Activated B cell treated with CpG ODN at 0.5 μM for 24 hours (primary cell): Measurements from ENCODE around the gene SERTAD3. TPM values are rescaled to one million over a fixed set of nuclear protein-coding genes. Genes with fewer than 3 reads are reported as not detected.
"Not testable (repeated sequence)": the region's sequence is repeated elsewhere in the genome, so short reads cannot be mapped to it uniquely, and the experiment has no call there.

Experiments
- ATAC-seq: fragments of 200-7000 bp; cut with Tn5 transposase; one replicate; pipeline ENCODE4 v1.10.0; 2021; ENCODE audit warnings: low read depth, mild to moderate bottlenecking, moderate library complexity
- CTCF ChIA-PET: fragments of 350-600 bp; sonication (Branson Sonifier 250); formaldehyde crosslinking; loops from one replicate; lab custom pipeline; 2021; ENCODE audit warnings: antibody characterized with exemption; lab: Charles Lee
- POLR2A ChIA-PET: fragments of 350-600 bp; sonication (Branson Sonifier 250); formaldehyde crosslinking; loops from one replicate; lab custom pipeline; 2021; ENCODE audit warnings: antibody characterized with exemption; lab: Charles Lee
- DNase-seq: peaks from one replicate; pipeline ENCODE4 v3.0.0; 2022
- H3K27ac Mint-ChIP-seq: one replicate; pipeline ENCODE4 v1.8.0; 2020; ENCODE audit warnings: mixed read lengths
- H3K27me3 Mint-ChIP-seq: one replicate; pipeline ENCODE4 v1.8.0; 2021; ENCODE audit warnings: mixed read lengths
- H3K36me3 Mint-ChIP-seq: one replicate; pipeline ENCODE4 v1.8.0; 2021; ENCODE audit warnings: low read depth, mixed read lengths
- H3K4me1 Mint-ChIP-seq: one replicate; pipeline ENCODE4 v1.8.0; 2021; ENCODE audit warnings: mixed read lengths
- H3K4me3 Mint-ChIP-seq: one replicate; pipeline ENCODE4 v1.8.0; 2020; ENCODE audit warnings: mild to moderate bottlenecking, mixed read lengths
- H3K9me3 Mint-ChIP-seq: one replicate; pipeline ENCODE4 v1.8.0; 2020; ENCODE audit warnings: mixed read lengths
- intact Hi-C: fragments of 100-400 bp; cut with micrococcal nuclease; formaldehyde crosslinking; loops from one replicate; pipeline ENCODE4 v1.15.1; 2024
- total RNA-seq: library from RNA; stranded (reverse); gene quantifications from 2 replicates; pipeline ENCODE4 v1.2.3, GENCODE V29; 2022
- TF ChIP-seq, protein P1 (sequence below): fragments of 200-600 bp; IDR thresholded peaks from one replicate; pipeline ENCODE4 v1.8.0; 2022; ENCODE audit warnings: antibody characterized with exemption, mild to moderate bottlenecking

SERTAD3 gene
- total RNA-seq, 1 donor from 2014 or later = 48.4 TPM

DNA sequence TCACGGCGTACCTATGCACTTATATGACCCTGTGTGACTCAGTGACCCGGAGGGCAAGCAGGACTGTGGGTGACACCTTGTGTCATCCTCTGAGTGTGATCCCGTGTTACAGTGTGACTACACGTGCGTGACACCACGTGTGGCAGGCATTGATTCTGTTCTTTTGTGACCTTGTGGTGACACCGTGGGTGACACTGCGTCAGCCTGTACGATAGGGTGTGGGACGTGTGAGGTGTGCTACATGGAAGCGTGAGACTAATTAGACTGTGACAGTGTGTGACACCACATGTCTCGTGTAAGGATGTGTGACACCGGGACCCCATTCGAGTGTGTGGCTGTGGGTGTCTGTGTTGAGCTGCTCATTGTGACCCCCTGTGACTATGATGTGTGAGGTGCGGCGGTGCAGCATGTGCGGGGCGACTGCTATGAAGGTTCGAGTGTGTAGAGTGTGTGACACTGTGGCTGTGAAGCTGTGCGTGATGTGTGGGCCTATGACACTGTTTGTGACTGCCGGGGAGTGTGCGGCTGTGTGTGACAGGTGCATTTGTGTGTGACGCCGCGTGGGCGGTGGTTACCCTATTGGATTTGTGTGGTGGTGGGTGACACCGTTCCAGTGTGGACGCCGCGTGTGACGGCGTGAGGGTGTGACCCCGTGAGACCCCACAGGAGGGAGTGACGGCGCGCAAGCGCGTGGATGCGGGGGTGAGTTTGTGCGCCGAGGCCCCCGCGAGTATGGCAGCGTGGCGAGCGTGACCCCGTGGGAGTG is 22.3 kb upstream of the SERTAD3 start:
- H3K27ac Mint-ChIP-seq = peak overlapping the region; percentile 68
- CTCF ChIA-PET = interaction anchor here (0.8 to 2.6 kb wide), 6 partner anchors 23 to 169 kb away, joined by 3 to 17 read pairs (median 4); partner anchors contain the start of gene SERTAD3
- H3K4me1 Mint-ChIP-seq = peaks cover 32% of the 10 kb centered on the region
- ATAC-seq (peak; percentile 3), DNase-seq (peak; percentile 46)
- POLR2A ChIA-PET = interaction anchor here (0.6 to 5.0 kb wide), 13 partner anchors 22 to 410 kb away, joined by 3 to 42 read pairs (median 6); partner anchors contain the start of genes AKT2, C19orf47, PLD3 and SERTAD1
- H3K36me3 Mint-ChIP-seq = no peaks in the 10 kb centered on the region
- no peaks in the 10 kb centered on the region for H3K9me3 Mint-ChIP-seq
- H3K4me3 Mint-ChIP-seq = peak overlapping the region; percentile 81
- intact Hi-C loops = loop anchor here (1.0 to 5.0 kb wide), 2 partner anchors 146 to 181 kb away; partner anchors contain the start of gene AKT2
- peaks cover 14% of the 10 kb centered on the region for H3K27me3 Mint-ChIP-seq
- TF ChIP-seq, protein P1, sequence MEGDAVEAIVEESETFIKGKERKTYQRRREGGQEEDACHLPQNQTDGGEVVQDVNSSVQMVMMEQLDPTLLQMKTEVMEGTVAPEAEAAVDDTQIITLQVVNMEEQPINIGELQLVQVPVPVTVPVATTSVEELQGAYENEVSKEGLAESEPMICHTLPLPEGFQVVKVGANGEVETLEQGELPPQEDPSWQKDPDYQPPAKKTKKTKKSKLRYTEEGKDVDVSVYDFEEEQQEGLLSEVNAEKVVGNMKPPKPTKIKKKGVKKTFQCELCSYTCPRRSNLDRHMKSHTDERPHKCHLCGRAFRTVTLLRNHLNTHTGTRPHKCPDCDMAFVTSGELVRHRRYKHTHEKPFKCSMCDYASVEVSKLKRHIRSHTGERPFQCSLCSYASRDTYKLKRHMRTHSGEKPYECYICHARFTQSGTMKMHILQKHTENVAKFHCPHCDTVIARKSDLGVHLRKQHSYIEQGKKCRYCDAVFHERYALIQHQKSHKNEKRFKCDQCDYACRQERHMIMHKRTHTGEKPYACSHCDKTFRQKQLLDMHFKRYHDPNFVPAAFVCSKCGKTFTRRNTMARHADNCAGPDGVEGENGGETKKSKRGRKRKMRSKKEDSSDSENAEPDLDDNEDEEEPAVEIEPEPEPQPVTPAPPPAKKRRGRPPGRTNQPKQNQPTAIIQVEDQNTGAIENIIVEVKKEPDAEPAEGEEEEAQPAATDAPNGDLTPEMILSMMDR = no peak

DNA sequence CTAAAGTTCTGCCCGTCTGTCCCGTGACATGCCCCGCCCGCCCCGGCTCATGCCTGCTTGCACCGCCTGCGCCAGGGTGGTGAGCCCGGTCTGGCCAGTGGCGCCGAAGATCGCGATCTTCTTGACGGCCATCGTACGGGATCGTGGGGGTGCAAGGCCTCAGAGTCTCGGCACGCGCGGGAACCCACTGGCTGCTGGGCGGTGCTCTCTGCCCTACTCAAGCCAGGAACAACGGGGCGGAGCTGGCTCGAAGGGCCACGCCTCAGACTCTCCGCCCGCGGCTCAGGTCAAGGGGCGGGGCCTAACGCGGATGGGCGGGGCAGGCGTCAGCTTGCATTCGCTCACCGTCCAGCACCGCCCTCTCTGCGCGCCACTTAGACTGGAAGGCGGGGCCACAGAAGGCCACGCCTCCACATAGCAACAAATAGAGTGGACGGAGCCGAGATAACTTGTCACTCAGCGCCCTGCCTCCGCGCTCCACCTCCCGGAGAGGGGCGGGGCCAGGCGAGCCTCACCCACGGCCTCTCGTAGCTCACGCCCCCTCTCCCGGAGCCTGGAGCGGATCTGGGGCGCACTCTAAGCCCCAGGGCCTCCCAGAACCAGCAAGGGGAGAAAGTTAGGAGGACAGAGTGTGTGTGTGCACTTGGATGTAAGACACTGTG is 21.6 kb upstream of the SERTAD3 start, which contains the start of gene BLVRB:
TSS of gene BLVRB (minus strand) at position 189 of the 662 bp plus-strand sequence. CDS start at position 132, 57 bp downstream.
- POLR2A ChIA-PET = interaction anchor here (0.6 to 5.0 kb wide), 14 partner anchors 22 to 409 kb away, joined by 3 to 42 read pairs (median 6); partner anchors contain the start of genes AKT2, C19orf47, PLD3 and SERTAD1
- peaks cover 14% of the 10 kb centered on the region for H3K27me3 Mint-ChIP-seq
- H3K4me3 Mint-ChIP-seq = peak within 1 kb of the TSS; percentile 81
- DNase-seq = peak; percentile 99
- peak within 1 kb of the TSS; percentile 68 for H3K27ac Mint-ChIP-seq
- no peaks in the 10 kb centered on the region for H3K9me3 Mint-ChIP-seq
- CTCF ChIA-PET = interaction anchor here (0.8 to 2.6 kb wide), 7 partner anchors 23 to 169 kb away, joined by 3 to 17 read pairs (median 4); partner anchors contain the start of genes SERTAD1 and SERTAD3
- H3K36me3 Mint-ChIP-seq = no peaks in the 10 kb centered on the region
- H3K4me1 Mint-ChIP-seq = peaks cover 36% of the 10 kb centered on the region
- TF ChIP-seq, protein P1 = no peak
- intact Hi-C loops = loop anchor here (1.0 to 5.0 kb wide), 8 partner anchors 21 to 180 kb away; partner anchors contain the start of genes AKT2, C19orf47, PLD3 and SERTAD1
- peak; percentile 89 for ATAC-seq

DNA sequence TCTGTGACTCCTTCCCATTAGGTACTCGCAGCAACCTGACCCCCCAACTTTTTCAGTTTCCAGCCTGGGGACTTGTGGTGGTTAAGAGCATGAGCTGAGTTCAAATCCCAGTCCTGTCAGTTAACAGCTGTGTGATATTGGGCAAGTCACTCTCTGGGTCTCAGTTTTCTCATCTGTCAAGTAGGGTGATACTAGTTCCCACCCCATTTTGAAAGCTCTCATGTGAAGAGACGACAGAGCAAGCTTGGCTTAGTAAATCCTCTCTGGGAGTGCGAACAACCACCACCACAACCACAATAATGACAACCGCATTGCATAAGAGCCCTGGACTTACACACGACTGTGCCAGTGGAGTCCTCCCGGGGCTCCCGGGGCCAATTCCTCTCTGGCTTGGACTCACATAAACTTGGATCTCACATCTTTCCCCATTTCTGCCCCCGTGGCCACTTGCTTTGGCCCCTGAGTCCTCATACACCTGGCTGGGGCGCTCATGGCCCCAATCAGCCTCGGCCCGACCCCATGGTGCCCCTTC is 21.0 kb upstream of the SERTAD3 start:
- H3K27me3 Mint-ChIP-seq = peaks cover 13% of the 10 kb centered on the region
- H3K4me1 Mint-ChIP-seq = peaks cover 36% of the 10 kb centered on the region
- ATAC-seq (no peak), DNase-seq (no peak)
- H3K4me3 Mint-ChIP-seq = peak overlapping the region; percentile 81
- POLR2A ChIA-PET = interaction anchor here (0.7 to 5.0 kb wide), 12 partner anchors 21 to 181 kb away, joined by 3 to 42 read pairs (median 6); partner anchors contain the start of genes AKT2, C19orf47, PLD3 and SERTAD1
- no peaks in the 10 kb centered on the region for H3K9me3 Mint-ChIP-seq
- intact Hi-C loops = loop anchor here (1.0 to 5.0 kb wide), 7 partner anchors 21 to 147 kb away; partner anchors contain the start of genes C19orf47, PLD3, SERTAD1 and SERTAD3
- TF ChIP-seq, protein P1 = no peak
- H3K36me3 Mint-ChIP-seq = no peaks in the 10 kb centered on the region
- peak overlapping the region; percentile 56 for H3K27ac Mint-ChIP-seq
- CTCF ChIA-PET = interaction anchor here (0.7 to 2.6 kb wide), 11 partner anchors 11 to 170 kb away, joined by 3 to 17 read pairs (median 4); partner anchors contain the start of genes SERTAD1 and SERTAD3

DNA sequence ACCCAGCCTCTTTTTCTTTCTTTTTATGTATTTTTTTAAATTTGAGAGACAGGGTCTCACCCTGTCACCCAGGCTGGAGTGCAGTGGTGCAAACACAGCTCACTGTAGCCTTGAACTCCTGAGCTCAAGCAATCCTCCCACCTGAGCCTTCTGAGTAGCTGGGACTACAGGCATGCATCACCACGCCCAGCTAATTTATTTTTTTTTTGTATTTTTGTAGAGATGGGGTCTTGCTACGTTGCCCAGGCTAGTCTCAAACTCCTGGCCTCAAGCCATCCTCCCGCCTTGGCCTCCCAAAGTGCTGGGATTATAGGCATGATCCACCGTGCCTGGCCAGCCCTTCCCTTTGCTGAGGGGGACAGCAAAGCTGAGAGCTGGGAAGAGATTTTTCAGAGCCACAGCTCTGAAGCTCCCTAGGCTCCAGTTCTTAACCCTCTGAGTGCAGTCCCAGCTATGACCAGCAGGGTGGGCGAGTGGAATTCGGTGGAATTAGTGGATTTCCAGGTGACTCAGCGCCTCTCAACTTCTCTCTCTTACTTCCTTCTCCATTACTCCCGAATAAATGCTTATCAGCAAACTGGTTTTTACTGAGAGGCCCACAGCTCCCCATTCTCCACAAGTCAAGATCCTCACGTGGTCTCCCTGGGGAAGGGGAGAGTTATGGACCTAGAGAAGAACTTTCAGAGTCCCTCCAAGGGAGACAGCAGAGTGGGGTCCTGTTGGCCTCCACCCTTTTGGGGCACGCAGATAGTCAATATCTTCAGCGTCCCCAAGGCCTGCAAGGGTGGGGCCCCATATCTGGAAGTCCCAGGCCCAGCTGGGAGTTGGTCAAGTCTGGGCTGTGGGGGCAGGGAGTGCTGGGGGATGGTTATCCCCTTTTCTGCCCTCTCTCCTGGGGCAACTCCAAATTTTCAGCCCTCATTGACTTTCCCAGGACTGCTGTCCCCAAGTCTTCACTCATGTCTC is 20.2 kb upstream of the SERTAD3 start:
- H3K27me3 Mint-ChIP-seq = peaks cover 13% of the 10 kb centered on the region
- intact Hi-C loops = loop anchor here (1.0 to 5.0 kb wide), 7 partner anchors 20 to 148 kb away; partner anchors contain the start of genes C19orf47, PLD3, SERTAD1 and SERTAD3
- POLR2A ChIA-PET = interaction anchor here (0.7 to 5.0 kb wide), 9 partner anchors 20 to 1533 kb away, joined by 3 to 42 read pairs (median 7); partner anchors contain the start of genes MRPS12, SERTAD1 and SERTAD3

DNA sequence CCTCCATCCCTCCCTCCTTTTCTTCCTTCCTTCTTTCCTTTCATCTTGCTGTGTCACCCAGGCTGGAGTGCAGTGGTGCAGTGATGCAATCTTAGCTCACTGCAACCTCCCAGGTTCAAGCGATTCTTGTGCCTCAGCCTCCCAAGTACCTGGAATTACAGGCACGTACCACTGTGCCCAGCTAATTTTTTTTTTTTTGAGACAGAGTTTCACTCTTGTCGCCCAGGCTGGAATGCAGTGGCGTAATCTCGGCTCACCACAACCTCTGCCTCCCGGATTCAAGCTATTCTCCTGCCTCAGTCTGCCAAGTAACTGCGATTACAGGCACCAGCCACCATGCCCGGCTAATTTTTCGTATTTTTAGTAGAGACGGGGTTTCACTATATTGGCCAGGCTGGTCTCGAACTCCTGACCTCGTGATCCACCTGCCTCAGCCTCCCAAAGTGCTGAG is 19.5 kb upstream of the SERTAD3 start:
- ATAC-seq, H3K27ac Mint-ChIP-seq, DNase-seq, H3K36me3 Mint-ChIP-seq, H3K9me3 Mint-ChIP-seq, H3K4me3 Mint-ChIP-seq: not testable (repeated sequence)
- intact Hi-C loops = loop anchor here (2.0 kb wide), 2 partner anchors 65 to 115 kb away; partner anchors contain the start of genes C19orf47 and PLD3
- POLR2A ChIA-PET = interaction anchor here (0.7 to 5.0 kb wide), 8 partner anchors 10 to 1533 kb away, joined by 3 to 42 read pairs (median 3); partner anchors contain the start of genes MRPS12, SERTAD1 and SERTAD3
- peaks cover 13% of the 10 kb centered on the region for H3K27me3 Mint-ChIP-seq
- peaks cover 36% of the 10 kb centered on the region for H3K4me1 Mint-ChIP-seq
- CTCF ChIA-PET = interaction anchor here (0.7 to 2.6 kb wide), 7 partner anchors 10 to 171 kb away, joined by 3 to 17 read pairs (median 6); partner anchors contain the start of gene SERTAD3

More for the DNA sequence above, 20.2 kb upstream of the SERTAD3 start:
- TF ChIP-seq, protein P1 = no peak
- ATAC-seq (no peak), DNase-seq (peak; percentile 51)
- Mint-ChIP-seq H3K4me1 (peaks cover 36% of the 10 kb centered on the region), H3K9me3 (no peaks in the 10 kb centered on the region), H3K4me3 (peak overlapping the region; percentile 81), H3K27ac (no peak overlapping the region), H3K36me3 (no peaks in the 10 kb centered on the region)
- CTCF ChIA-PET = interaction anchor here (0.7 to 2.6 kb wide), 9 partner anchors 11 to 170 kb away, joined by 3 to 17 read pairs (median 5); partner anchors contain the start of genes SERTAD1 and SERTAD3
